ENCODE data around the gene C12orf57. TPM values are rescaled to one million over a fixed set of nuclear protein-coding genes. Genes with fewer than 3 reads are reported as not detected.

The C12orf57 gene
- total and polyA plus RNA-seq, 8 donors: 86.8 to 314 (median 105) TPM

DNA sequence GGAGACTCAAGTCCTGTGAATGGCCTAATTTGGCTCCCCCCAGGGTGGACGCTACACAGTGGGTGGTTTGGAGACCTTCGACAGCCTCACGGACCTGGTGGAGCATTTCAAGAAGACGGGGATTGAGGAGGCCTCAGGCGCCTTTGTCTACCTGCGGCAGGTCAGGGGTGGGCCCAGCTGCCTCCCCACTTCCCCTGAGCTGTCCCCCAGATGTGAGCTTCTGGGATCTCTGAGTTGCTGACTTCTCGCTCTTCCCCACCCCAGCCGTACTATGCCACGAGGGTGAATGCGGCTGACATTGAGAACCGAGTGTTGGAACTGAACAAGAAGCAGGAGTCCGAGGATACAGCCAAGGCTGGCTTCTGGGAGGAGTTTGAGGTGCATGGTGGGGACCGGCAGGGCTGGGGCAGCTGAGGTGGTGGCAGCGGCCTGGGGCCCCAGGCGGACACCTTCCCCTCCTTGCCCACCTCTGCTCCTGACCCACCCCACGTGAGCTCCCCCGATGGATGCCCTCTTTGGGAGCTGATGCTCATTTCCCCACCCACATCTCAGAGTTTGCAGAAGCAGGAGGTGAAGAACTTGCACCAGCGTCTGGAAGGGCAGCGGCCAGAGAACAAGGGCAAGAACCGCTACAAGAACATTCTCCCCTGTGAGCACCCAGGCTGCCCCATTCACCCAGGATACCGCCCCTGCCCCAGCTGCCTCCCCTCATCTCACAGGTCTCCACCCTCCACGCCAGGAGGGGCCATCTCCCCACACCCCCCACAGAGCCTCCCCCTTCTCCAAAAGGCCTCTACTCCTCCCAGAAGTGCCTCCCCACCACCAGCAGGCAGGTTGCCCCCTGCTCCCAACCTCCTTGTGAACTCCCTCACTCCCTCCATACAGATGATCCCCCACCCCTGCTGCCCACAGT lies 11.5 kb downstream of the C12orf57 start:
- Histone ChIP-seq H3K27me3 (no peaks in the 10 kb centered on the region), H3K4me3 (no peak overlapping the region), H3K9me3 (no peaks in the 10 kb centered on the region), H3K27ac (no peak overlapping the region), H3K4me1 (peaks cover 0 to 1% (median 0%) of the 10 kb centered on the region in 3 donors), H3K36me3 (no peaks in the 10 kb centered on the region)
- ATAC-seq (no peak), DNase-seq (peak in 4 of 6 donors; percentile 15 to 44 (median 30)), FAIRE-seq (no peak)
- TF ChIP-seq, protein P1, sequence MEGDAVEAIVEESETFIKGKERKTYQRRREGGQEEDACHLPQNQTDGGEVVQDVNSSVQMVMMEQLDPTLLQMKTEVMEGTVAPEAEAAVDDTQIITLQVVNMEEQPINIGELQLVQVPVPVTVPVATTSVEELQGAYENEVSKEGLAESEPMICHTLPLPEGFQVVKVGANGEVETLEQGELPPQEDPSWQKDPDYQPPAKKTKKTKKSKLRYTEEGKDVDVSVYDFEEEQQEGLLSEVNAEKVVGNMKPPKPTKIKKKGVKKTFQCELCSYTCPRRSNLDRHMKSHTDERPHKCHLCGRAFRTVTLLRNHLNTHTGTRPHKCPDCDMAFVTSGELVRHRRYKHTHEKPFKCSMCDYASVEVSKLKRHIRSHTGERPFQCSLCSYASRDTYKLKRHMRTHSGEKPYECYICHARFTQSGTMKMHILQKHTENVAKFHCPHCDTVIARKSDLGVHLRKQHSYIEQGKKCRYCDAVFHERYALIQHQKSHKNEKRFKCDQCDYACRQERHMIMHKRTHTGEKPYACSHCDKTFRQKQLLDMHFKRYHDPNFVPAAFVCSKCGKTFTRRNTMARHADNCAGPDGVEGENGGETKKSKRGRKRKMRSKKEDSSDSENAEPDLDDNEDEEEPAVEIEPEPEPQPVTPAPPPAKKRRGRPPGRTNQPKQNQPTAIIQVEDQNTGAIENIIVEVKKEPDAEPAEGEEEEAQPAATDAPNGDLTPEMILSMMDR (IDR thresholded peaks at IDR 0.05): no peak
- WGBS, 2 donors: 92 to 95% methylated on average over 20 to 22 of the region's 22 CpGs
- intact Hi-C loops (cut with DNase I): no loop called here

DNA sequence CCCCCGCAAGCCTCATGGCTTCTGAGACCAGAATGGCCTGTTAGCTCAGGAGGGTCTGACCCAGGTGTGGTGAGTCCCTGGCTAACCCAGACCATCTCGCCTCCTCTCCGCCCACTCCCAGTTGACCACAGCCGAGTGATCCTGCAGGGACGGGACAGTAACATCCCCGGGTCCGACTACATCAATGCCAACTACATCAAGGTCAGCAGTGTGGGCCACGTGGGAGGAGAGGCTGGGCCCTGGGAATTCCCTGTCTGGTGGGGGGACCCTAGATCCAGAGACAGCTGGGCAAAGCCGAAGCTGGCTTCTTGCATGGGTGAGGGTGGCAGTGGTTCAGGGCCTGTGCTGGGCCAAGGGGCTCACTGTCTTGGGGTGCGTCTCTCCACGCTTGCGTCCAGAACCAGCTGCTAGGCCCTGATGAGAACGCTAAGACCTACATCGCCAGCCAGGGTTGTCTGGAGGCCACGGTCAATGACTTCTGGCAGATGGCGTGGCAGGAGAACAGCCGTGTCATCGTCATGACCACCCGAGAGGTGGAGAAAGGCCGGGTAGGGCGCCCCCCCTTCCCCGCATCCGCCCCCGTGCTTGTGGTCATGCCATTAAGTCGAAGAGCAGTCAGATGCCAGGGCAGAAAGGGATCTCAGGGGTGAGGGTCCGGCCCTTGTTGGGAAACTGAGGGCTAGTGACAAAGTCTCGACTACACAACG lies 12.4 kb downstream of the C12orf57 start:
- TF ChIP-seq, protein P1 (IDR thresholded peaks at IDR 0.05): no peak
- DNase-seq (peak in 1 of 6 donors; percentile 25), ATAC-seq (no peak), FAIRE-seq (no peak)
- Histone ChIP-seq H3K9me3 (no peaks in the 10 kb centered on the region), H3K36me3 (no peaks in the 10 kb centered on the region), H3K27ac (no peak overlapping the region), H3K4me1 (peaks cover 0 to 9% (median 6%) of the 10 kb centered on the region in 3 donors), H3K27me3 (no peaks in the 10 kb centered on the region), H3K4me3 (no peak overlapping the region)
- 83 to 86% methylated on average over 28 of the region's 28 CpGs for WGBS, 2 donors
- intact Hi-C loops (cut with DNase I): no loop called here

DNA sequence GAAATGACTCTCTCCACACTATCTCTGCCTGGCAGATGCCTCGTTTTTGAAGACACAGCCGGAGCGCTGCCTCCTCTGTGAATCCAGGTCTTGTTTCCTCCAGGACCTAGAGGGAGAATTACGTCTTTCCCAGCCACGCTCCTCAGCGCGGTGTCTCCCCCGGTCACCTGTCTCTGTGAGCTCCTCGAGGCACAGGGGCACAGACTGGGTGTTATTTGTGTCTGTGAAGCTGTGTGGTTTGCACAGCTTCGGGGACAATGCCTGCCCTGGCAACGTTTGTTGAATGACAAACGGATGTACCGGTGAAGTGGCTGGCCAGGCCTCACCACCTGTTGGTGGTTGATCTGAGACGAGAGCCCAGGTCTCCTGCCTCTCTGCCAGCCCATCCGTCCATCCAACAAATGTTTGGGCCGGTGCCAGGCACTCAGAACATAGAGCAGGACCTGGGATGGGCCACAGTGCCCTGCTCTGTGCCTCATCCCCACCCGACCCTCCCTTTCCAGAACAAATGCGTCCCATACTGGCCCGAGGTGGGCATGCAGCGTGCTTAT lies 13.4 kb downstream of the C12orf57 start:
- FAIRE-seq: no peak
- 83 to 85% methylated on average over 20 of the region's 20 CpGs for WGBS, 2 donors
- no peak overlapping the region for H3K27ac ChIP-seq
- DNase-seq: peak in 2 of 6 donors; percentile 39 to 72
- no peaks in the 10 kb centered on the region for H3K36me3 ChIP-seq
- H3K9me3 ChIP-seq: no peaks in the 10 kb centered on the region
- TF ChIP-seq, protein P1 (IDR thresholded peaks at IDR 0.05): no peak
- intact Hi-C loops (cut with DNase I): no loop called here
- no peaks in the 10 kb centered on the region for H3K27me3 ChIP-seq
- no peak for ATAC-seq
- peaks cover 0 to 20% (median 14%) of the 10 kb centered on the region in 3 donors for H3K4me1 ChIP-seq
- H3K4me3 ChIP-seq: no peak overlapping the region

DNA sequence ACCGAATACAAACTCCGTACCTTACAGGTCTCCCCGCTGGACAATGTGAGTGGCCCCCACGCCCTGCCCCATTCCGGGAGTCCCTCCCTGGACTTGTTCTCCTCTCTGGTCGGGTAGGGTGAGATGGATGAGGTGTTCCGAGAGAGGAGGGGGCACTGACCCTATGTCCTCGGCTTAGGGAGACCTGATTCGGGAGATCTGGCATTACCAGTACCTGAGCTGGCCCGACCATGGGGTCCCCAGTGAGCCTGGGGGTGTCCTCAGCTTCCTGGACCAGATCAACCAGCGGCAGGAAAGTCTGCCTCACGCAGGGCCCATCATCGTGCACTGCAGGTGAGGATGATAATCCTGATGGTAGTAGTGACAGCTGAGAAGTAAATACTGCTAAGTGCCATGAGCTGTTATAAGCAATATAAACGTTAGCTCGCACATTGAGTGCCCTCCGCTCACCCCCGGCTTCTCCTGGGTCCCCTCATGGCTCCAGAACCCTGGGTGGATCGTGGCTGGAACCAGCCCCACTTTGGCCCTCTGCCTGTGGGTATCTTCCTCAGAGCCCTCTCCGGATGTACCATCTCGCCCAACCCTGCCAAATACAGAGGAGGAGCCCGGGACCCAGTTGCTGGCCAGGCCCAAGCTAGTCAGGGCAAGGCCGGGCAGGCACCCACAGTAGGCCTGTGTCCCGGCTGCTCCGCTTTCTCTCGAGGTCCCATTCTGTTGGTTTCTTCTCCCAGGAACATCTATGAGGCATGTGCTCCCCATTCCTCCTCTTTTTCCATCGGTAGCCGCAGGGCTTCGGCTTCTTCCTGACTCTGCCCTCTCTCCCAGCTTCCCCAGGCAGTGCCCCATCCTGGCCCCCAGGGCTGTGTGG lies 14.2 kb downstream of the C12orf57 start:
- H3K36me3 ChIP-seq: no peaks in the 10 kb centered on the region
- H3K4me1 ChIP-seq: peaks cover 0 to 20% (median 14%) of the 10 kb centered on the region in 3 donors
- DNase-seq (peak in 1 of 6 donors; percentile 31), ATAC-seq (no peak), FAIRE-seq (no peak)
- no peaks in the 10 kb centered on the region for H3K9me3 ChIP-seq
- TF ChIP-seq, protein P1 (IDR thresholded peaks at IDR 0.05): no peak
- H3K27me3 ChIP-seq: no peaks in the 10 kb centered on the region
- WGBS, 2 donors: 90 to 93% methylated on average over 28 of the region's 28 CpGs
- intact Hi-C loops (cut with DNase I): no loop called here
- H3K4me3 ChIP-seq: no peak overlapping the region
- H3K27ac ChIP-seq: no peak overlapping the region
